TTC549 (cell line): ENCODE results near the gene ARPC4.

Experiments used
- FAIRE-seq: peaks from 2 replicates; lab custom pipeline; 2012; peaks lifted over from hg19 to GRCh38; lab: Jason Lieb, UNC

The ARPC4 gene

DNA sequence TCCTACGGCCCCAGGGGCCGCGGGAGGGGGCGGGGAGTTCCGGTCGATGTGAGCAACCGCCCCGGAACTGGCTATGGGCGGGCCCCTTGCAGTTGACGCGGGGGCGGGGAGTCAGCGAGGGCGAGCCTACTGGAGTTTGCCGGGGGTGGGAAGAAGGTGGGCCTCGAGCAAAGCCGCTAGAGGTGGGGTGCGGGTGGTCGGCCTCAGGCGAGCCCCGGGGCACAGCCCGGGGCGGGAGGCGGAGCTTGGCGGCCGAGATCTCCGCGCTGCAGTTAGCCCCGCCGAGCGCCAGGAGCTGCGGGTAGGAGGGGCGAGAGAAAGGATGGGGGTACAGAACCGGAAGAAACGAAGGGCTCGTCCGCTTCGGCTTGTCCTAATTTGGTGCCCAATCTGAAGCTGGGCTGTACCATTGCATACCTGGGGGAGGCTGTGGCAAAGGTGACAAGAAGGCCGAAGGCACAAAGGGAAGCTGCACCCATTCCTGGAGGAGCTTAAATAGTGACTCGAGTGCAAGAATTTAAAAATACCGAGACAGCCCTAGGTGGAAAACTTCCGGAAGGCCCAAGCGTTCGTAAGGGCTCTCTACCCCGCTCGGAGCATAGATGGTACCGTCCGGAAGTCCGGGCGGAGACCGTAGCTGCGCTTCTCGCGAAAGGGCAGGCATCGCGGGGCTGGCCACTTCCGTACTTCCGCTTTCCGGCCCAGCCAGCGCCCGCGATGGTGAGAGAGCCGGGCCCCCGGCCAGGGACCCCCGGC, at the start of gene ARPC4, which contains the start of gene TADA3:
TSS of gene ARPC4 (plus strand) at position 678 of the 756 bp plus-strand sequence. CDS start at position 718, 40 bp downstream.
TSS of gene TADA3 (minus strand) at position 69 of the 756 bp plus-strand sequence. CDS start 1,007 bp downstream, outside the sequence.
- FAIRE-seq: no peak

DNA sequence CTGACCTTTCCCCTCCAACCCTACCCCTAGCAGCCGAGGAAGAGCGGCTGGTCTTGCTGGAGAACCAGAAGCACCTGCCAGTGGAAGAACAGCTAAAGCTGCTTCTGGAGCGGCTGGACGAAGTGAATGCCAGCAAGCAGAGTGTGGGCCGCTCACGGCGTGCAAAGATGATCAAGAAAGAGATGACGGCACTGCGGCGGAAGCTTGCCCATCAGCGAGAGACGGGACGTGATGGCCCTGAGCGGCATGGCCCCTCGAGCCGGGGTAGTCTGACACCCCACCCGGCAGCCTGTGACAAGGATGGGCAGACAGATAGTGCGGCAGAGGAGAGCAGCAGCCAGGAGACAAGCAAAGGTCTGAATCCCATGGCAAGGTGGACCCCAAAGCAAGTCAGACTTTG, 49.3 kb upstream of the ARPC4 start:
- no peak for FAIRE-seq

DNA sequence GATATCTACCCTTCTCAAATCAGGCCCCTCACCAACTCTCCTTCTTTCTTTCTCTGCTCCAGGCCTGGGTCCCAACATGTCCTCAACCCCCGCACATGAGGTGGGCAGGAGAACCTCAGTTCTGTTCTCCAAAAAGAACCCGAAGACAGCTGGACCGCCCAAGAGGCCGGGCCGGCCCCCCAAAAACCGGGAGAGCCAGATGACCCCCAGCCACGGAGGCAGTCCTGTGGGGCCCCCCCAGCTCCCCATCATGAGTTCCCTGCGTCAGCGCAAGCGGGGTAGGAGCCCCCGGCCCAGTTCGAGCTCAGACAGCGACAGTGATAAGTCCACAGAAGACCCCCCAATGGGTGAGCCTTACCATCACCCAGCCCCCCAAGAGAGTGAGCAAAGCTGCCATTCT, 48.7 kb upstream of the ARPC4 start:
- no peak for FAIRE-seq

DNA sequence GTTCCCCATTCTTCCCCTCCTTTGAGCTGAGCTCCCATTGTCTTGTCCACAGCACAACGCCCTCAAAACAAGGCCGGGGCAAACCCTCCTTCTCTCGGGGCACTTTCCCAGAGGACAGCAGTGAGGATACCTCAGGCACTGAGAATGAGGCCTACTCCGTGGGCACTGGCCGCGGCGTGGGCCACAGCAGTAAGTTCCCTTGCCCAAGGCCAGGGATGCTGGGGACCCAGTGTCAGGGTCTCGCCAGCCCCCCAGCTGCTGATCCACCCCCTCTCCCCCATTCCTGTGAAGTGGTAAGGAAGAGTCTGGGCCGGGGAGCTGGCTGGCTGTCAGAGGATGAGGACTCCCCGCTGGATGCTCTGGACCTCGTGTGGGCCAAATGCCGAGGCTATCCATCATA, 47.4 kb upstream of the ARPC4 start:
- no peak for FAIRE-seq

DNA sequence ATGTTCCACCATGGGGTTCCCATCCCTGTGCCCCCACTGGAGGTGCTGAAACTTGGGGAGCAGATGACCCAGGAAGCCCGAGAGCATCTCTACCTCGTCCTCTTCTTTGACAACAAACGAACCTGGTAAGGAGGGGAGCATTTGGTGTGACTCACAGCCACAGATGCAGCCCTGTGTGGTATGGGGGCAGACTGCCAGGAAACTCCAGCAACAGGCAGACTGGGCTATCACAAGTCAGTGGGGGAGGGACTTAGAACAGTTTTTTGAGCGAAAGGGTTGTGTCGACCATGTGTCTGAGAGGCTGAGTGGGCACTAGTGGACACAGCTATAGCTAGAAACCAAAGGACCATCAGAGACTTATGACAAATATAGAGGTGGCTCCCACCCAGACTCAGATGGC, 46.6 kb upstream of the ARPC4 start:
- no peak for FAIRE-seq

DNA sequence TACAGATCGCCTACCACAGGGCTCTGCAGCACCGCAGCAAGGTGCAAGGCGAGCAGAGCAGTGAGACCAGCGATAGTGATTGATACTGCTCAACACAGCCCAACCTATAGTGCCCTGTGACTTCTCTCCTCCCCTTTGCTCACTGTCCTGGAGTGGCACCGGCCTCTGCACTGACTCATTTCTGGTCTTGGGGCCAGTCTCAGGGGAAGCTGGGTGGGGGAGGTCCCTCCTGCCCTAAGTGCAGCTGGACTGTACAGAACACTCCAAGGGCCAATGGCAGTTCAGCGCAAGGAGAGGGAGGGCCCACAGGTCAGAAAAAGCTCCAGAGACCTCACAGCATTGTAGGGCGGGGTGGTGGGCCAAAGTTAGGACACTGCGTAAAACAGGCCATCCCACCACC, 45.6 kb upstream of the ARPC4 start:
- FAIRE-seq: no peak

DNA sequence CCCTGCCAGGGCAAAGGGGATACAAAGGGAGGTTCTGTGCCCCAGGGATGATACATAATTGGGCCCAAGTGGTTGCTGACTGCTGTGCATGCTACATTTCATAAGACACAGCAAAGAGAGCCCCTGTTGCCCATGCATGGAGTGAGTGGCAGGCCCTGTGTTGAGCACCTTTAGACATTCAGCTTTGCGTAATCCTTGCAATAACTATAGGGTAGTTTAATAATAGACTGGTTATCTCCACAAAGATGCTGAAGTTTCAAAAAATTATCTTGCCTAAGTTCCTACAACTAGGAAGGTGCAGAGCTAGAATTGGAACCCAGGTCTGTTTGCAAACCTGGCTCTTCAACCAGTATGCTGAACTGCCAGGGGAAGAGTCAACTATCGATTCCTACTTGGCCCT, 44.9 kb upstream of the ARPC4 start:
- no peak for FAIRE-seq

DNA sequence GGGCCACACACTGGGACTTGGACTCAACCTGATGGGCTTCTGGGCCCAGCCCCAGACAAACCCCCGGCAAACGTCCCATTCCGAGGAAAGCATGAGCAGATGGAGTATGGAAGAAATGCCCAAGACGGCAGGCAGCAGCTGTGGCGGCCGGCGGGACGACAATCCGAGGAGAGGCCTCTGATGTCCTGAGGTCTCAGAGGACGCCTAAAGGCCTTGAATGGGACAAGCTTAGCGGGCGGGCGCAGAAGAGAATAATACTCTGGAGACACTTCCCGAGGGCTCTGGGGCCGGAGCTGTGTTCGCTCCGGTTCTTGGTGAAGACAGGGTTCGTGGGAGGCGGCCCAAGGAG, 43.6 kb upstream of the ARPC4 start:
- FAIRE-seq: no peak

DNA sequence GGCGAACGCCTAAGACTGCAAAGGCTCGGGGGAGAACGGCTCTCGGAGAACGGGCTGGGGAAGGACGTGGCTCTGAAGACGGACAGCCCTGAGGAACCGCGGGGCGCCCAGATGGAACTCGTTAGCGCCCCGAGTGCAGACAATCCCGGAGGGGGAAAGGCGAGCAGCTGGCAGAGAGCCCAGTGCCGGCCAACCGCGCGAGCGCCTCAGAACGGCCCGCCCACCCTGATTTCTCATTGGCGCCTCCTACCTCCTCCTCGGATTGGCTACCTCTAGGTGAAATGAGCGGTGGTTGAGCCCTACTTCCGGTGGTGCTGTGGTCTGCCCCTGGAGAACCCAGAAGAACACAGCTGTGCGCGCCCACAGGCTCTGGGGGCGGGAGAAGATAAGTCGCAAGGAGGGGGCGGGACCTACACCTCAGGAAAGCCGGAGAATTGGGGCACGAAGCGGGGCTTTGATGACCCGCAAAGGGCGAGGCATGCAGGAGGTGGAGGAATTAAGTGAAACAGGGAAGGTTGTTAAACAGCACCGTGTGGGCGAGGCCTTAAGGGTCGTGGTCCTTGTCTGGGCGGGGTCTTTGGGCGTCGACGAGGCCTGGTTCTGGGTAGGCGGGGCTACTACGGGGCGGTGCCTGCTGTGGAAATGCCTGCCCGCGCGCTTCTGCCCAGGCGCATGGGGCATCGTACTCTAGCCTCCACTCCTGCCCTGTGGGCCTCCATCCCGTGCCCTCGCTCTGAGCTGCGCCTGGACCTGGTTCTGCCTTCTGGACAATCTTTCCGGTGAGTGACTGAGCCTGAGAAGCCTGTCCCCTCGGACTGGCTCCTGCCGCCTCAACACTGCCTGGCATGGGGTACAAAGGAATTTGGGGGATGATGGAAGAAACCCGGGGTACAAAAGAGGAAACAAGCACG, 43.0 kb upstream of the ARPC4 start, which contains the start of gene OGG1:
TSS of gene OGG1 (plus strand) at position 308 of the 911 bp plus-strand sequence. CDS start at position 643, 335 bp downstream.
- FAIRE-seq: peak; percentile 53

DNA sequence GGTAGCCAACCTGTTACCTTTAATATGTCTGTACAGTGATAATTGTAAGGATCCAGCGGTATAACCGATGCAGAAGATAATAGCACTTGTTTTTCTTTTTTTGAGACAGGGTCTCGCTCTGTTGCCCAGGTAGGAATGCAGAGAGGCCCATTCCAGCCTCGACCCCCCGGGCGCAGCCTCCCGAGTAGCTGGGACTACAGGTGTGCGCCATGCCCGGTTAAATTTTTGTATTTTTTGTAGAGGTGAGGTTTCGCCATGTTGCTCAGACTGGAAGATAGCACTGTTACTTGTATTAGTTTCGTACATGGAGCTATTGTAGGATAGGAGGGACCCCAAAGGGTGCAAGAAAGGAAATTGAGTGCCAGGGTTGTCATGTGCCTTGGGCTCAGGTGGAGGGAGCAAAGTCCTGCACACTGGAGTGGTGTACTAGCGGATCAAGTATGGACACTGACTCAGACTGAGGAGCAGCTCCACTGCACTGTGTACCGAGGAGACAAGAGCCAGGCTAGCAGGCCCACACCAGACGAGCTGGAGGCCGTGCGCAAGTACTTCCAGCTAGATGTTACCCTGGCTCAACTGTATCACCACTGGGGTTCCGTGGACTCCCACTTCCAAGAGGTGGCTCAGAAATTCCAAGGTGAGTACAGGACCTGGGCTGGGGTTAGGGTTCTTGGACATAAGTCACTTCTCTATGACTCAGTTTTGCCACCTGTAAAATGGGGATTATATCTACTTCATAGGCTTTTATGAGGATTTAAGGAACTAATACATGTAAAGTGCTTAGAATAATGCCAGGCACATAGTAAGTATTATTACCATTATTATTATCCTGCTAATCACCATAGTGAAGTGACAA, 42.1 kb upstream of the ARPC4 start:
- no peak for FAIRE-seq

DNA sequence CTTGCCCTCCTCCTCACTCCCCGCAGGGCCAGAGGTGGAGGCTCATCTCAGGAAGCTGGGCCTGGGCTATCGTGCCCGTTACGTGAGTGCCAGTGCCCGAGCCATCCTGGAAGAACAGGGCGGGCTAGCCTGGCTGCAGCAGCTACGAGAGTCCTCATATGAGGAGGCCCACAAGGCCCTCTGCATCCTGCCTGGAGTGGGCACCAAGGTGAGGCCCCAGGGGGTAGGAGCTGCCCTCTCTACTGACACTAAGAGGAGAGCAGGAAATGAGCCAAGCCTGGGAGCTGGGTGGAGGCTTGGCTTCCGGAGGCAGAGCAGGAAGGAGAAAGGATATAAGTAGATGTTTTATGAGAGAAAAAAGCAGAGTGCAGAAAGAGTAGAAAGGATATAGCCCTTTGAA, 38.2 kb upstream of the ARPC4 start:
- no peak for FAIRE-seq

DNA sequence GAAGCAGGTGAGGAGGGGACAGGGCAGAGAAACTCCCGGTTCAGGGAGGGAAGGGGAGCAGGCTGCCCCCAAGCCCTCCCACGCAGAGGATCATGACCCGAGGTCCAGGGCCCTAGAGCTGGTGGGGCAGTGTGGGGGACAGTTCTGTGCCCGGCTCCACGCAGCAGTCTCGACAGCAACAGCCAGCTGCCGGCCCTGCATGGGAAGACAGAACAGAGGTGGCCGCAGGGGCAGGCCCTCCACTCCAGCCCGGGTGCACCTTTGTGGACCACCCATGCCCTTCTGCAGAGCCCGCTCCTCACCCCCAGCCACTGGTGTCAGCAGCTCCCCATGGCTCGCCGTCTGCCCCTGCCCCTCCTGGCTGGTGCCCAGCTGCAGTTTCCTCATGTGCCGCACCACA, 35.5 kb upstream of the ARPC4 start:
- FAIRE-seq: no peak

DNA sequence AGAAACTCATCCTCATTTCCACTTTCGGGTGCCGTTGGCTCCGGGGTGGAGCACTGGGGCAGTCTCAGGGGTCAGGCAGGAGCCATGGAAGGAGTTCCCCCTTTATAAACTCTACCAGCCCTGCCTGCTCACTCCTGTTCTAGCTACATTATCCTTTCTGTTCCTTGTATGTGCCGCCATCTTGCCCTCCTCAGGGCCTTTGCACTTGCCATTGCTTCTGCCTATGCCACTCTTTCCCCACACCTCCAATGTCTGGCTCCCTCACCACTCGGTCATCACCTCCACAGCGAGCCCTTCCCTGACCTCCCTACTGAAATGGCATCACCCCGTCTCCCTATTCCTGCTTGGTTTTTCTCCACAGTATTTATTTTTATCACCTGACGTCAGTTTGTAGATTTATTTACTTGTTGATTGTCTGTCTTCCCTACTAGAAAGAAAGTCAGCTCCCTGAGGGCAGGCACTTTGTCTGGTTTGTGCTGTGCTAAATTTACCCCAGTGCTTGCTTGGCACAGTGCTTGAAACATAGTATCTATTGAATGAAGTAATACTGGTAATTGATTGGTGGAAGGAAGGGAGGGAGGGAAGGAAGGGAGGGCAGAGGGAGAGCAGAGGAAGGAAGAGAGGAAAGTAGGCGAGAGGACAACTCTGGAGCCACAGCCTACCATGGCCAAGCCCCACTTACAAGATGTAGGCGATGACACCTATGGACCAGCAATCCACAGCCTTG, 31.9 kb upstream of the ARPC4 start:
- no peak for FAIRE-seq

DNA sequence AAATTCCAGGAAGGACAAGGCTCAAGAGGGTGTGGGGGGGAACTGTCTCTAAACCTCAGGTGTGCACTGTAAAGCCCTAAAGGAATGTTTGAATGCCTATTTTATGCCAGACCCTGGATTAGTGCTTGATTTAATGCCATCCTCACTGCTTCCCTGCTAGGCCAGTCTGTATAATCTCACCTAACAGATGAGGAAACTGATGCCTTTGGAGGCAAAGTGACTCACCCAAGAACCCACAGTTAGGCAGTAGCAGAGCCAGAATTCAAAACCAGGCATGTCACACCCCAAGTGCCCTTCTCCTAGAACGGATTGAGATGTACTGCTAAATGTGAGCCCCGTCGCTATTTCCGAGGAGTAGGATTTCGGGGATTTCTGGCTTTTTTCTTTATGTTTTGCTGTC, 31.0 kb upstream of the ARPC4 start:
- no peak for FAIRE-seq

DNA sequence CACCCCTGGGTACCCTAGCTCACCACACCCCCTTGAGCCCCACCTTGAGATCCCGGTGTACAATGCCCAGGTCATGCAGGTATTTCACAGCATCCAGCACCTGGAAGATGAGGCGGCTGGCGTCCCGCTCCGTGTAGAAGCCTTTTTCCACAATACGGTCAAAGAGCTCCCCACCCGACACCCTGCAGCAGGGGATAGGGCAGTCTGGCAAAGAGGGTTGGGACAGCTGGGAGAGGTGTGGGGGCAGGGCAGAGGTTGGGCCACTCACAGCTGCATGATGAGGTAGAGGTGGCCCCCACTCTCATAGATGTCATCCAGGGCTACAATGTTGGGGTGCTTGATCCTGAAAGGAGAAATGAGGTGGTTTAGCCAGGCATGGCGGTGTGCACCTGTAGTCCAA, 30.0 kb upstream of the ARPC4 start:
- no peak for FAIRE-seq

DNA sequence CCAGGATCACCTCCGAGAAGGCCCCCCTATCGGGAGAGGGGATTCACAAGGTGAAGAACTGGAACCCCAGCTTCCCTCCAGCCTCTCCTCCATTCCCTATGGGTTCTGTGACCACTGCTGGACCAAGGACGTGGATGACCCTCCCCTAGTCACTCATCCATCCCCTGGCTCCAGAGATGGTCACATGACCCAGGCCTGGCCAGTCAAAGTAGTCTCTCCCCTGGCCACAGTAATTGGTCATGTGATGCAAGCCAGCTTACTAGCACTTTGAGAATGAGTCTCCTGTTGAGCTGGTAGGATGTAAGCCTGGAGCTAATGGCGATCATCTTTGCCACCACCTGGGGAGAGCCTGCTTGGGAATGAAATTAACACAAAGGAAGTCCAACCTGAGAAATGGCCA, 27.0 kb upstream of the ARPC4 start:
- no peak for FAIRE-seq

DNA sequence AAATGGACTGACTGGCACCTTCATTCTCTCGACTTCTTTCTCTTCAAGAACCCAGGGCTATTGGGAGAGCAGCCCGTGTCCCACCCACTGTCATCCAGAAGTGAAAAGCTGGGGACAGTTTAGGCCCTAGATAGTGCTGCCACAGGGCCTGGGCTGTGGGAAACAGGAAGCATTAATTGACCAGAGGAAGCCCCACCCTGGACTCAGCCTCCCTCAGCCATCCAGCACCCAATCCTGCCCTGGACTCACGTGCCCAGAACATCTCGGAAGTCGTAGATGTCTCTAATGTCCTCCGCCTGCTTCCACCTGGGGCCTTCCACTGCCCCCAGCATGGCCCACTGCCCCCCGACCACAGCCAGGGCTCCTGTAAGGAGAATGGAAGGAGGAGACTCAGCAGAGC, 25.5 kb upstream of the ARPC4 start:
- no peak for FAIRE-seq

DNA sequence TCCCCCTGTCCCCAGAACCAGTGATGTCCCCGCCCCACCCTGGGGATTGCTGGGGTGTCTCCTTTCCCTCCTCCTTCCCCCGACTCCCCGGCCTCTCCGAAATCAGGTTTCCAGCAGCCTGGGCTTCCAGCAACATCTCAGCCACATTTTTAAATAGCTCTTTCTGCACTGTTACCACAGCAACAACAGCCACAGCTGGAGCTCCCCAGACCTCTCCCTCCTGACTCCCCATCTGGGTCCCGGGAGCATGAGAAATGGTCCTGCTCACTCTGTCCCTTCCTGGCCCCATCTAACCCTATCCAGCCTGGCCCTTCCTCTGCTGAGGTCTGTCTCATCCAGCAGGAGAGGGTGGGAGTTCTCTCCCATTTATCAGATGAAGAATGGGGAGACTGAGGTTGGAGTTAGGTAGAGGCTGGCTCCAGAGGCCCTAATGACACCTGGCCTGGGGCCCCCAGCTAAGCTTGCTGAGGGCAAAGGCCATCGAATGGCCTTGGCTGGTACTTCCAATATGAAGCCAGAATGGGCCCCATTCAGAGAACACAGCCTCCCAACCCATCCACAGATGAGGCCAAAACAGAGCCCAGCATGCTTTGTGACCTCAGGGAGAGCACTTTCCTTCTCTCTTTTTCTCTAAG, 24.6 kb upstream of the ARPC4 start:
- FAIRE-seq: no peak

DNA sequence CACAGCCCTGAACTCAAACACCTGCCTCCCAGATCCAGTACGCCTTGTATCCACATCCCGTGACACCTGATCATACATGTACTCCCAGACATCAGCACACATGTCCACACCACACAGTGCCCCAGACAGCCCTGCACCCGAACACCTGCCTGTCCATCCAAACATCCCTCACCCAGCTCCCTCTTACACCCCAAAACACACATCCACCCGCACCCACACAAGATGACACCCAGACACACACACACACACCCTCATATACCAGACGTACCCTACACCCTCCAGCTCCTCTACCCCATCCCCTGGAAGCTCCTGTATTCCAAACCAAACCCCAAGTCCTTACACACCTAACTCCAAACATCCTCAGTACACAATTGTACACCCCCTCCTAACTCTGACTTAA, 23.9 kb upstream of the ARPC4 start:
- FAIRE-seq: no peak

DNA sequence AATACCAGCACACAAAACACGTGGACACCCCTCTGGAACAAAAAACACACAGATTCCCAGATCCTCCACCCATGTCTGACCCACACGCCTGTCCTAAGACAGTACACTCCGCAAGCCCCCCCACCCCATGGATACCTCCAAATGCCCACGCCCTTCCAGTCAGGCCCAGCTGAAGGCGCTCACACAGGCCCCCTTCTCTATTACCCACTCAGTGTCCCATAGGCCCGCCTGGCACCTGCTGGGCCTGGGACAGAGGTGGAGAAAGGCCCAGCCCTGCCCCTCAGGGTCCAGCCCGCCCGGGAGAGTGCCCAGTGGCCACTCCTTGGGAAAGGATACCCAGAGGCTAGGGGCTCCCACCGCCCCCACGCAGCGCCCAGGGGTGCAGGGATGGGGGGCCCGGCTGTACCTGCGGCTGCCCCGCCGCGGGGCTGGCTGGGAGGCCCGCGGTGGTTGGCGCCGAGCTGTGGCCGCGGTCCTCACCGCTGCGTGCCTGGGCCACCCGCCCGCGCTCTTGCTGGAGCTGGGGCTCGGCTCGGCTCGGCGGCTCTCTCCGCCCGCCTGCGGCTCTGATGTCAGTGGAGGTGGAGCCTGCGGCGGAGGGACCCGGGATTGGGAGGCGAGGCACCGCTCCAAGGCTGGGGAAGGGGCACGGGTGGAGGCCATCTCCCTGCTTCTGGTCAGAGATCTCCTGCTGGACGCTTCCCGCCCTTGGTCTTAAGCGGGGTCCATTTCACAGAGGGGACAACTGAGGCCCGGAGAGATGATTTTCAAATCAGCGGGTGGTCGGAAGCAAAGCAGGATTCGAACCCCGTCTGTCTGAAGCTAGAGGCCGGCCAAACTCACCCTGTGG, 23.2 kb upstream of the ARPC4 start, which contains the start of gene CAMK1:
TSS of gene CAMK1 (minus strand) at position 522 of the 850 bp plus-strand sequence. CDS start 2,198 bp downstream, outside the sequence.
- no peak for FAIRE-seq
